Aorta (tissue), 5 donors: ENCODE measurements around the gene AGGF1. TPM values are rescaled to one million over a fixed set of nuclear protein-coding genes. Genes with fewer than 3 reads are reported as not detected.
A peak's percentile ranks its signal among the peaks of the same experiment; 100 is the strongest.
"Not testable (repeated sequence)": the region's sequence is repeated elsewhere in the genome, so short reads cannot be mapped to it uniquely, and the experiment has no call there.

ENCODE experiments used
- ATAC-seq: fragments of 200-7000 bp; cut with Tn5 transposase; one replicate; pipeline ENCODE4 v1.9.1; 2022; ENCODE audit warnings: moderate library complexity; ENCODE audit not compliant: low FRiP score
- DNase-seq, 2 donors: peaks; one replicate each; pipeline ENCODE4 v3.0.0-alpha.2; 2020
- H3K27ac ChIP-seq, 2 donors: one replicate each; pipeline ENCODE4 v1.5.1; 2013; ENCODE audit warnings: low read length in 2 of 2, mild to moderate bottlenecking in 2 of 2, moderate library complexity in 2 of 2, control low read depth in 1 of 2, inconsistent platforms in 1 of 2, low read depth in 1 of 2
- H3K27me3 ChIP-seq, 2 donors: one replicate each; pipeline ENCODE4 v1.6.1; 2013; ENCODE audit warnings: control low read depth in 1 of 2, low read length in 1 of 2, mild to moderate bottlenecking in 1 of 2, moderate library complexity in 1 of 2; ENCODE audit not compliant: insufficient read depth in 2 of 2, control insufficient read depth in 1 of 2
- H3K36me3 ChIP-seq, 2 donors: one replicate each; pipeline ENCODE4 v1.6.1; 2013; ENCODE audit warnings: control low read depth in 1 of 2, low read length in 1 of 2, mild to moderate bottlenecking in 1 of 2; ENCODE audit not compliant: insufficient read depth in 2 of 2, control insufficient read depth in 1 of 2
- H3K4me1 ChIP-seq, 2 donors: one replicate each; pipeline ENCODE4 v1.6.1; 2013; ENCODE audit warnings: low read length in 2 of 2, control low read depth in 1 of 2, mild to moderate bottlenecking in 1 of 2, moderate library complexity in 1 of 2; ENCODE audit not compliant: insufficient read depth in 2 of 2, control insufficient read depth in 1 of 2
- H3K4me3 ChIP-seq, 2 donors: one replicate each; pipeline ENCODE4 v1.5.1; 2013; ENCODE audit warnings: low read length in 2 of 2, control low read depth in 1 of 2, mild to moderate bottlenecking in 1 of 2
- H3K9me3 ChIP-seq: one replicate; pipeline ENCODE4 v1.6.1; 2013; ENCODE audit warnings: mild to moderate bottlenecking, low read length; ENCODE audit not compliant: control insufficient read depth
- WGBS, 2 donors: extraction: QIAGEN DNeasy Blood & Tissue Kit; methylation state at CpG; one replicate each; pipeline ENCODE4 v1.1.7; 2013; 5-methylcytosine and 5-hydroxymethylcytosine counted together
- intact Hi-C, 2 donors: fragments of 100-400 bp; cut with DNase I; formaldehyde crosslinking; loops; one replicate each; pipeline versions ENCODE4 v1.14.2 to v1.15.0; 2022
- polyA plus RNA-seq, 2 donors: library from polyadenylated mRNA; stranded (reverse); fragments of 200-250 nt; gene quantifications; one replicate each; pipeline ENCODE4 v1.2.3, GENCODE V29; 2013
- total RNA-seq, 2 donors: library from RNA; stranded (reverse); fragmentation: NEBNext Ultra II Directional; extraction: Animal tissue kit (Norgen Biotek cat#: 25700); gene quantifications; one replicate each; pipeline ENCODE4 v1.2.1, GENCODE V29; 2021
- donor health status: healthy with polysubstance abuse.
- donor health status: Bipolar disorder and iron deficiency.
- donor health status: DM: no; HTN: no; CAD: no.
- donor health status: DM: no; HTN: no; CAD: no.
- donor health status: DM: yes; HTN: yes; CAD: no.

The AGGF1 gene
- total and polyA plus RNA-seq, 4 donors: 10.1 to 20.6 (median 12.8) TPM

DNA sequence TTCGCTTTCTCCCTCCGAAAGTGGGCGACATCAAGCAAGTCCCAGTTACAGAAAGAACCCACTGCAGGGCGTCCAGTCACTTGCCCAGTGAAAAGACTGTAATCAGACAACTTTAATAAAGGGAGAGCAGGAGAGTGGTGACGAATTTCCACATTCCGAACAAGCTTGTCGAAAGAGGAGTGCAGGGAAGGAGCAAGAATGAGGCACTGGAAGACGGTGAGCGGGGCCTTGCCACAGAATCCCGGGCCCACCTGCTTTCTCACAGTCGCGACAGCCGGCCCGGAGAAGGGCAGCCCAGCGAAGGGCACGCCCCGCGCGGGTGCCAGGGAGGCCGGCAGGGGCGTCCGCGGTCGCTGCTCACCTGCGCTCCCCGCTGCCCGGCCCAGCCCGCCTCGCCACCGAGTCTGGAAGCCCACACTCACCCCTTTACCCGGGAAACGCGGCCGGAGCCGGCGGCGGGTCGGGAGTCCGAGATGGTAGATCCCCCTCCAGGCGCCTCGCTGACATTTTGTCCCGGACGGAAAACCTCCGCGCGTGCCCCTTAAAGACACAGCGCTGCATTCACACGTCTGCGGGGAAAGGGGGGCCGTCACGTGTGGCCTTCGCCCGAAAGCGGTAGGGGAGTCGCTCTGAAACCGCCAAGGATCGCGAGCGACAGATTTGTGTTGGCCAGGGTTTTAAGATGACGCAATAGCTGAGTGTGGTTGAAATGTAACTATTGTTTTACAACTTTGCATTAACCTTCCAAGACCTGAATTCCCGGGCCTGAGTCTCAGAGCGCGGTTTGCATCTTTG, 56.7 kb downstream of the AGGF1 start, which contains the start of gene ZBED3:
Gene ZBED3 (minus strand): TSS at position 597 of the 795 bp plus-strand sequence. CDS start 9,407 bp downstream, outside the sequence.
- ATAC-seq (peak; percentile 85), DNase-seq (peak; percentile 84 to 87)
- no peaks in the 10 kb centered on the region for H3K4me1 ChIP-seq
- peak within 1 kb of the TSS; percentile 81 to 85 for H3K4me3 ChIP-seq
- intact Hi-C loops: loop anchor here in 1 of 2 donors (5.0 kb wide), 2 partner anchors 55 to 405 kb away; partner anchors contain the start of genes AGGF1 and WDR41
- 0% methylated on average over 49 to 63 of the region's 63 CpGs for WGBS, 2 donors
- no peaks in the 10 kb centered on the region for H3K9me3 ChIP-seq
- H3K27me3 ChIP-seq: no peaks in the 10 kb centered on the region
- H3K27ac ChIP-seq: peak within 1 kb of the TSS; percentile 87 to 96
- peaks cover 0 to 3% of the 10 kb centered on the region in 2 donors for H3K36me3 ChIP-seq

DNA sequence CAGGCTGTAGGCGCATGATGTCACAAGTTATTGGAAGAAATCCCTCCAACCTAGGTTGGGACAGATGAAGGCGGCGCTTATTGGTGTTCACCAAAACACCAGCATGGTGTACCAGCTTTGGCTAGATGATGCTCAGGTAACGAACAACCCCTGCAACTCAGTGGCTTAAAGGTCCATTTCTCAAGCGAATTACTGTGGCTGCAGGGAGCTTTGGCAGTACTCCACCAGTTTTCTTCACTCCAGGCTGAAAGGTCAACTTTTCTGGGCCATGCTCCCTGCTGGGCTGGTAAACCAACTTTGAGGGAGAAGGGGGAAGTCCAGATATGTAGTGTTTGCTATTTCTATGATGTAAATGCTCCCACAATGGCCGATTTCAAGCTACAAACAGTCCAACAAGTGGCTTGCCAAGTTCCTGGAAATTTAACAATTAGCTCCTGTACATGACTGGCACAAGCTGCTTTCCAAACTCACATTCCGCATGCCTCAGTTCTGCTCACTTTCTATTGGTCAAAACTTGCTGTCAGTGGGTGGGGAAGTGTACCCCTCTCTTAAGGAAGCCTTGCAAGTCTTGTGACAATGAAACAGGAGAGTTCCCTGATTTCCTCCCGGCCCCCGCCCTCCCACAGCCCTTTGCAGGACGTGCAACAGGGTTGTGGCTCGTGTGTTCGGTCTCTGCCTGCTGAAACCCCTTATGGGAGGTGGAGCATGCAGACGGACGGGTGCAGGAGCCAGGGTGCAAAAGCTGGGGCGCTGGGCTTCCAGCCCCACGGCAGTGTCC, 57.5 kb downstream of the AGGF1 start:
- DNase-seq (peak; percentile 65 to 76), ATAC-seq (peak; percentile 38)
- Histone ChIP-seq H3K27ac (peak overlapping the region in 1 of 2 donors; percentile 96), H3K27me3 (no peaks in the 10 kb centered on the region), H3K36me3 (peaks cover 0 to 3% of the 10 kb centered on the region in 2 donors), H3K4me3 (peak overlapping the region; percentile 81 to 85), H3K9me3 (no peaks in the 10 kb centered on the region), H3K4me1 (no peaks in the 10 kb centered on the region)
- intact Hi-C loops: loop anchor here in 1 of 2 donors (5.0 kb wide), 2 partner anchors 55 to 405 kb away; partner anchors contain the start of genes AGGF1 and WDR41
- WGBS, 2 donors: 7 to 8% methylated on average over 16 of the region's 16 CpGs

DNA sequence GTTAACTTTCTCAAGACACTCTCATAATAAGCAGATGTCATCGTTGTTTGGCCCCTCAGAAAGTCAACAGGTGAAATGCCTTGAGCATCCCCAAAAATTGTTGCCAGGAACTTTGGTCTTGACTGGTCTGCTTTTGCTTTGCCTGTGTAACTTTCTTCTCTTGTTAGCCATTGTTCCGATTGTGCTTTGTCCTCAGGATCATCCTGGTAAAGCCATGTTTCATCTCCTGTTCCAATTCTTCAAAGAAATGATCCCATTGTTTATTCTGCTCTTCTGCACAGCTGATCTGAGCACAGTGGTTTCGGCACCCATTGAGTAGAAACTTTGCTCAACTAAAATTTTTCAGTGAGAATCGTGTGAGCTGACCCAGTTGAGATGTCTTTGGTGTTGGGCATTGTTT, 65.0 kb downstream of the AGGF1 start:
- H3K4me3 ChIP-seq: no peak overlapping the region
- no peaks in the 10 kb centered on the region for H3K4me1 ChIP-seq
- DNase-seq (no peak), ATAC-seq (no peak)
- H3K27ac ChIP-seq: no peak overlapping the region
- intact Hi-C loops: no loop called here
- WGBS, 2 donors: 93 to 96% methylated on average over 4 of the region's 4 CpGs
- no peaks in the 10 kb centered on the region for H3K9me3 ChIP-seq
- H3K27me3 ChIP-seq: no peaks in the 10 kb centered on the region
- no peaks in the 10 kb centered on the region for H3K36me3 ChIP-seq

DNA sequence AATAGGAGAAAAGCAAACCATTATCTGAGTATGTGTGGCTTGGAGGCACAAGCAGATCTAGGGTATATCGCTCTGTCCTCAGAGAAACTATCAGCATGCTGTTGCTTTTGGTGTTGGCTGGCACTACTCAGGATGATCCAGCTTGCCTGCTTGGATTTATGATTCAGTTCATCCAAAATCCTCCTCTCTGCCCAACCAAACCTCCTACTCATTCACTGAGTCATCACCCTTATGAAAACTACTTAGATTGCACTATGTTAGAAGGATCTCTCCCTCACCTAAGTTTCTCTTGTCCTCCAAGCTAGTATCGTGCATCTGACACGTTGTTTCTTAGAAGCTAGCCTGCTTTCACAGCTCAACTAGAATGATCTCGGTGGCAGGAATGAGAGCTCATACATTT, 71.1 kb downstream of the AGGF1 start:
- no peaks in the 10 kb centered on the region for H3K36me3 ChIP-seq
- H3K4me1 ChIP-seq: no peaks in the 10 kb centered on the region
- no peak overlapping the region for H3K4me3 ChIP-seq
- no peak for DNase-seq
- 65 to 69% methylated on average over 4 of the region's 4 CpGs for WGBS, 2 donors
- no peaks in the 10 kb centered on the region for H3K27me3 ChIP-seq
- peaks cover 1% of the 10 kb centered on the region for H3K9me3 ChIP-seq
- ATAC-seq: no peak
- intact Hi-C loops: no loop called here
- H3K27ac ChIP-seq: no peak overlapping the region

DNA sequence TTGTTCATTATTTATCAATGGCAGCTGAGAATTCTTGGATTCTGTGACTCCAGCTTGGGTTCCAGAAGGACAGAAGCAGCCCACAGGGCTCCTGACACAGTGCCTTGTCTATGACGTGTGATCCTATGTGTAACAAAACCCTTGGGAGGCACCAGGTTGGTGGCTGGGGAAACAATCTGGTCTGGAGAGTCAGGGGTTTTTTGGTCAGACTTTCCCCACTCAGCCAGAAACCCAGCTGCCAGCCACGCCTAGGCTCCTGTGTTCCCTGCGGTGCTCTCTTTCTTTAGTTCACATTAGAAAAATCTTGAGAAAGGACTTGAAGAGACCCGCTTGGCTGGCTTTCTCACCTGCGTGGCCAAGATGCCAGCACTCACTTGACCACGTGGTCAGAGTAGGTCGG, 72.3 kb downstream of the AGGF1 start:
- no peak for DNase-seq
- intact Hi-C loops: no loop called here
- Histone ChIP-seq H3K36me3 (no peaks in the 10 kb centered on the region), H3K27me3 (no peaks in the 10 kb centered on the region), H3K27ac (no peak overlapping the region), H3K9me3 (peaks cover 1% of the 10 kb centered on the region), H3K4me1 (no peaks in the 10 kb centered on the region), H3K4me3 (no peak overlapping the region)
- no peak for ATAC-seq
- 89 to 90% methylated on average over 7 of the region's 7 CpGs for WGBS, 2 donors

DNA sequence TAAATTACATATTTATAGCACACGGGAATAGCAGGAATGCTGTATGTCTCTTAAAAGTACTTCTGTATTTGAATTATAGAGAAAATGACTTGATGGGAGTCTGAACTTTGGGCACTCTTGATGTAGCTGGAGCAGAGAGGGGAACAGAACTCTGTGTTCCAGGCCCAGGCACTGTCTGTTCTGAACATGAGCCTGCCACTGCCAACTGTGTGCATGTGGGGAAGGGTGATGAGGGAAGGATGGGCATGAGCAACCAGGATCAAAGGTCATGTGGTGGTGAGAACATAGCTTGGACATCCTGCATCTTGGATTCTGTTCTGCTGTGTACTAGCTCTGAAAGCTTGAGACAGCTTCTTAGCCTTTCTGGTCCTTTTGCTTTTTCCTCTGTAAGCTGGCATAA, 73.3 kb downstream of the AGGF1 start:
- Histone ChIP-seq H3K36me3 (no peaks in the 10 kb centered on the region), H3K9me3 (peaks cover 1% of the 10 kb centered on the region), H3K4me3 (no peak overlapping the region), H3K4me1 (no peaks in the 10 kb centered on the region), H3K27ac (no peak overlapping the region), H3K27me3 (no peaks in the 10 kb centered on the region)
- 86 to 96% methylated on average over 1 of the region's 1 CpG for WGBS, 2 donors
- no peak for DNase-seq
- intact Hi-C loops: no loop called here
- ATAC-seq: no peak

DNA sequence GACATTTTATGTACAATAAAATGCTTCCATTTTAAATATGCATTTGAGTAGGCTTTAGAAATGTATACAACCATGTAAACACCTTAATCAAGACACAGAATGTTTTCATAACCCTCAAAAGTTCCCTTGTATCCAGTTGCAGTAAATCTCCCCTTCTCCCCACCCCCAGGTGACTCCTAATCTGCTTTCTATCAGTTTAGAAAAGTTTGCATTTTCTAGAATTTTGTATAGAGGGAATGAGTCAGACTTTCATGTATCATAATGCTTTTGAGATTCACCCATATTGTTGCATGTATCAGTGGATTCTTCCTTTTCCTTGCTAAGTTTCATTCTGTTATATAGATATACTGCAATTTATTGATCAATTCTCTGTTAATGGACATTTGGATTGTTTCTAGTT, 74.6 kb downstream of the AGGF1 start:
- intact Hi-C loops: no loop called here
- H3K4me3 ChIP-seq: no peak overlapping the region
- no peak for DNase-seq
- peaks cover 0 to 2% of the 10 kb centered on the region in 2 donors for H3K36me3 ChIP-seq
- H3K9me3 ChIP-seq: peaks cover 1% of the 10 kb centered on the region
- H3K4me1 ChIP-seq: no peaks in the 10 kb centered on the region
- no peak overlapping the region for H3K27ac ChIP-seq
- H3K27me3 ChIP-seq: no peaks in the 10 kb centered on the region
- no peak for ATAC-seq

DNA sequence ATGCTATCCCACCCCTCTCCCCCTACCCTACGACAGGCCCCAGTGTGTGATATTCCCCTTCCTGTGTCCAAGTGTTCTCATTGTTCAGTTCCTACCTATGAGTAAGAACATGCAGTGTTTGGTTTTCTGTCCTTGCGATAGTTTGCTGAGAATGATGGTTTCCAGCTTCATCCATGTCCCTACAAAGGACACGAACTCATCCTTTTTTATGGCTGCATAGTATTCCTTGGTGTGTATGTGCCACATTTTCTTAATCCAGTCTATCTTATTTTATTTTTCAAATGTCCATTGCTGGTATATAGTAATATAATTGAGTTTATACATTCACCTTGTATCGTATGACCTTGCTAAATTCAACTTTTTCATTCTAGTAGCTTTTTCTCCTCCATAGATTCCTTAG, 76.8 kb downstream of the AGGF1 start:
- H3K4me3 ChIP-seq, H3K36me3 ChIP-seq, intact Hi-C loops, H3K9me3 ChIP-seq, H3K27ac ChIP-seq, ATAC-seq, H3K27me3 ChIP-seq, DNase-seq, H3K4me1 ChIP-seq: not testable (repeated sequence)
- 96 to 98% methylated on average over 4 of the region's 4 CpGs for WGBS, 2 donors
